ENCODE results near the gene ACSBG1. TPM values are rescaled to one million over a fixed set of nuclear protein-coding genes. Genes with fewer than 3 reads are reported as not detected.

ACSBG1 gene
- total RNA-seq, 2 donors from 2014 or later, result 0.27 to 1.2 TPM

DNA sequence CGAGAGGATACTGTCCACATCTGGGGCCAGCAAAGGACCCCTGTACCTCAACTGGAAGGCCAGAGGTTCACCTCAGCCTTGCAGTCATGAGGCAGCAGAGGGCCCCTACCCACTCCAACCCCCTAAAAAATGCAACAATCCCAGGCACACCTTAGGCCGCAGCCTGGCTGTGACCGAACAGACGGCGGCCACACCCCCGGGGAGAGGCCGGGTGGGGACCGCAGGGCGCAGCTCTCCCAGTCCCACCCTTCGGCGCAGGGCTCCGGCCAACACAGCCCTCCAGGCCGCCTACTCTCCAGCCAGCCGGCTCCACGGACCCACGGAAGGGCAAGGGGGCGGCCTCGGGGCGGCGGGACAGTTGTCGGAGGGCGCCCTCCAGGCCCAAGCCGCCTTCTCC is 29.5 kb upstream of the ACSBG1 start:
- H3K27me3 ChIP-seq (ENCODE audit: control insufficient read depth, insufficient read depth, low read length, poor library complexity, severe bottlenecking), result peaks cover 12% of the 10 kb centered on the region
- Mint-ChIP-seq H3K27ac (no peak overlapping the region), H3K9me3 (no peaks in the 10 kb centered on the region), H3K4me3 (peak overlapping the region; percentile 57), H3K36me3 (ENCODE audit: low read depth) (no peaks in the 10 kb centered on the region), H3K4me1 (peaks cover 3% of the 10 kb centered on the region), H3K27me3 (ENCODE audit: insufficient read depth) (peaks cover 4% of the 10 kb centered on the region)
- TF ChIP-seq, protein P1, sequence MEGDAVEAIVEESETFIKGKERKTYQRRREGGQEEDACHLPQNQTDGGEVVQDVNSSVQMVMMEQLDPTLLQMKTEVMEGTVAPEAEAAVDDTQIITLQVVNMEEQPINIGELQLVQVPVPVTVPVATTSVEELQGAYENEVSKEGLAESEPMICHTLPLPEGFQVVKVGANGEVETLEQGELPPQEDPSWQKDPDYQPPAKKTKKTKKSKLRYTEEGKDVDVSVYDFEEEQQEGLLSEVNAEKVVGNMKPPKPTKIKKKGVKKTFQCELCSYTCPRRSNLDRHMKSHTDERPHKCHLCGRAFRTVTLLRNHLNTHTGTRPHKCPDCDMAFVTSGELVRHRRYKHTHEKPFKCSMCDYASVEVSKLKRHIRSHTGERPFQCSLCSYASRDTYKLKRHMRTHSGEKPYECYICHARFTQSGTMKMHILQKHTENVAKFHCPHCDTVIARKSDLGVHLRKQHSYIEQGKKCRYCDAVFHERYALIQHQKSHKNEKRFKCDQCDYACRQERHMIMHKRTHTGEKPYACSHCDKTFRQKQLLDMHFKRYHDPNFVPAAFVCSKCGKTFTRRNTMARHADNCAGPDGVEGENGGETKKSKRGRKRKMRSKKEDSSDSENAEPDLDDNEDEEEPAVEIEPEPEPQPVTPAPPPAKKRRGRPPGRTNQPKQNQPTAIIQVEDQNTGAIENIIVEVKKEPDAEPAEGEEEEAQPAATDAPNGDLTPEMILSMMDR (conservative IDR thresholded peaks at IDR 0.05), result no peak
- DNase-seq, result no peak
- no peak overlapping the region for H3K9ac ChIP-seq (ENCODE audit: extremely low read depth, low read length, poor library complexity, severe bottlenecking)
- no peak overlapping the region for H3K4me3 ChIP-seq (ENCODE audit: low read length)
- no peaks in the 10 kb centered on the region for H3K4me1 ChIP-seq (ENCODE audit: control insufficient read depth, insufficient read depth, low read length)
- H3K27ac ChIP-seq (ENCODE audit: low read depth, low read length), result no peak overlapping the region
- H3K9me3 ChIP-seq (ENCODE audit: control insufficient read depth, low read length), result no peaks in the 10 kb centered on the region
- 92 to 97% methylated on average over 7 to 23 of the region's 23 CpGs for WGBS, 2 experiments (ENCODE audit: insufficient coverage in 1 of 2, insufficient read length in 1 of 2)
- no peaks in the 10 kb centered on the region for H3K36me3 ChIP-seq (ENCODE audit: control insufficient read depth, insufficient read depth, low read length)

GRCh38 chr15:78263351-78263781 is 29.0 kb upstream of the ACSBG1 start:
- H3K9ac ChIP-seq (ENCODE audit: extremely low read depth, low read length, poor library complexity, severe bottlenecking), result no peak overlapping the region
- no peaks in the 10 kb centered on the region for H3K9me3 Mint-ChIP-seq
- no peak overlapping the region for H3K4me3 ChIP-seq (ENCODE audit: low read length)
- H3K27ac Mint-ChIP-seq, result no peak overlapping the region
- no peak for DNase-seq
- TF ChIP-seq, protein P1 (conservative IDR thresholded peaks at IDR 0.05), result peak; percentile 30
- H3K36me3 Mint-ChIP-seq (ENCODE audit: low read depth), result no peaks in the 10 kb centered on the region
- no peaks in the 10 kb centered on the region for H3K36me3 ChIP-seq (ENCODE audit: control insufficient read depth, insufficient read depth, low read length)
- H3K4me3 Mint-ChIP-seq, result peak overlapping the region; percentile 57
- H3K9me3 ChIP-seq (ENCODE audit: control insufficient read depth, low read length), result no peaks in the 10 kb centered on the region
- peaks cover 12% of the 10 kb centered on the region for H3K27me3 ChIP-seq (ENCODE audit: control insufficient read depth, insufficient read depth, low read length, poor library complexity, severe bottlenecking)
- no peak overlapping the region for H3K27ac ChIP-seq (ENCODE audit: low read depth, low read length)
- WGBS, 2 experiments (ENCODE audit: insufficient coverage in 1 of 2, insufficient read length in 1 of 2), result 88 to 92% methylated on average over 6 to 7 of the region's 7 CpGs
- H3K4me1 ChIP-seq (ENCODE audit: control insufficient read depth, insufficient read depth, low read length), result no peaks in the 10 kb centered on the region
- H3K27me3 Mint-ChIP-seq (ENCODE audit: insufficient read depth), result peaks cover 4% of the 10 kb centered on the region
- peaks cover 3% of the 10 kb centered on the region for H3K4me1 Mint-ChIP-seq

DNA sequence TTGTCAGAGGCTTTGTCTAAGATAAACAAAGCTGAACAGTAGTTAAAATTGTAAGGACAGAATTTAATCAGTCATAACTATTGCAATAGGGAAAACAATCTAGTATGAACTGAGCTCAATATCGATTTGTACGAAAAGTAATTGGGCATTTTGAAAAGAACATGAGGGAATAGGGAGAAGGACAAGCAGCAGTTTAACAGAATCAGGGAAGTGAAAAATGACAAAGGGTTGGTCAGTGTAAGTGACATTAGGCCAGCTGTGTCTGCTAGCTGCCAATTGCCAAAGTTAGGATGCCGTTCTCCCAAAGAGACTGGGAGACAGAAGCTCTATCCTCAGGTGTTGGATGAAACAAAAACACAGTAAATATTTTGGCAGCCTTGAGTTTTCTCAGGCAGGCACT is 26.7 kb upstream of the ACSBG1 start:
- H3K9me3 Mint-ChIP-seq, result no peaks in the 10 kb centered on the region
- no peaks in the 10 kb centered on the region for H3K9me3 ChIP-seq (ENCODE audit: control insufficient read depth, low read length)
- no peak for DNase-seq
- peaks cover 7% of the 10 kb centered on the region for H3K27me3 Mint-ChIP-seq (ENCODE audit: insufficient read depth)
- no peak overlapping the region for H3K4me3 ChIP-seq (ENCODE audit: low read length)
- no peak overlapping the region for H3K9ac ChIP-seq (ENCODE audit: extremely low read depth, low read length, poor library complexity, severe bottlenecking)
- peaks cover 2% of the 10 kb centered on the region for H3K4me1 Mint-ChIP-seq
- H3K27me3 ChIP-seq (ENCODE audit: control insufficient read depth, insufficient read depth, low read length, poor library complexity, severe bottlenecking), result peaks cover 12% of the 10 kb centered on the region
- 79 to 90% methylated on average over 3 of the region's 3 CpGs for WGBS, 2 experiments (ENCODE audit: insufficient coverage in 1 of 2, insufficient read length in 1 of 2)
- no peak overlapping the region for H3K4me3 Mint-ChIP-seq
- no peak overlapping the region for H3K27ac Mint-ChIP-seq
- H3K27ac ChIP-seq (ENCODE audit: low read depth, low read length), result no peak overlapping the region
- no peaks in the 10 kb centered on the region for H3K36me3 ChIP-seq (ENCODE audit: control insufficient read depth, insufficient read depth, low read length)
- H3K4me1 ChIP-seq (ENCODE audit: control insufficient read depth, insufficient read depth, low read length), result no peaks in the 10 kb centered on the region
- TF ChIP-seq, protein P1 (conservative IDR thresholded peaks at IDR 0.05), result no peak
- no peaks in the 10 kb centered on the region for H3K36me3 Mint-ChIP-seq (ENCODE audit: low read depth)

Measured in endodermal cell (in vitro differentiated cells).